Trophoblast cell (in vitro differentiated cells and primary cell): ENCODE results near the gene ZNF782.
A peak's percentile ranks its signal among the peaks of the same experiment; 100 is the strongest.

Experiments used
- DNase-seq, 2 donors: peaks; one replicate each; pipeline ENCODE4 v3.0.0-alpha.2; 2016
- H2AFZ ChIP-seq: 2 replicates; pipeline ENCODE4 v1.6.1; 2013; ENCODE audit warnings: low read length, moderate library complexity, mild to moderate bottlenecking; ENCODE audit not compliant: insufficient read depth, poor library complexity
- H2AK5ac ChIP-seq: 2 replicates; pipeline ENCODE4 v1.6.1; 2013; ENCODE audit warnings: mild to moderate bottlenecking, low read length
- H2BK120ac ChIP-seq: 2 replicates; pipeline ENCODE4 v1.6.1; 2013; ENCODE audit warnings: low read length, mild to moderate bottlenecking, moderate library complexity; ENCODE audit not compliant: insufficient read depth, poor library complexity
- H2BK12ac ChIP-seq: 2 replicates; pipeline ENCODE4 v1.6.1; 2013; ENCODE audit warnings: mild to moderate bottlenecking, low read length, moderate library complexity
- H2BK5ac ChIP-seq: 2 replicates; pipeline ENCODE4 v1.6.1; 2013; ENCODE audit warnings: low read length, low read depth, moderate library complexity, mild to moderate bottlenecking; ENCODE audit not compliant: poor library complexity
- H3K14ac ChIP-seq: 2 replicates; pipeline ENCODE4 v1.6.1; 2013; ENCODE audit warnings: mild to moderate bottlenecking, low read length
- H3K18ac ChIP-seq: 2 replicates; pipeline ENCODE4 v1.6.1; 2013; ENCODE audit warnings: mild to moderate bottlenecking, low read length
- H3K23ac ChIP-seq: 2 replicates; pipeline ENCODE4 v1.6.1; 2013; ENCODE audit warnings: low read length
- H3K27ac ChIP-seq: 2 replicates; pipeline ENCODE4 v1.5.1; 2013; ENCODE audit warnings: low read depth, mild to moderate bottlenecking, inconsistent platforms, low read length, moderate library complexity
- H3K27me3 ChIP-seq: 2 replicates; pipeline ENCODE4 v1.6.1; 2013; ENCODE audit warnings: inconsistent platforms, mild to moderate bottlenecking, low read length, moderate library complexity; ENCODE audit not compliant: insufficient read depth
- H3K36me3 ChIP-seq, 2 experiments: 1 replicate in 1 of 2; 2 replicates in 1 of 2; pipeline ENCODE4 v1.6.1; 2013; ENCODE audit warnings: low read length in 2 of 2, mild to moderate bottlenecking in 2 of 2, moderate library complexity in 1 of 2; ENCODE audit not compliant: insufficient read depth in 2 of 2, control insufficient read depth in 1 of 2
- H3K4ac ChIP-seq: 2 replicates; pipeline ENCODE4 v1.6.1; 2013; ENCODE audit warnings: low read depth, mild to moderate bottlenecking, low read length, moderate library complexity
- H3K4me1 ChIP-seq, 2 experiments: 1 replicate in 1 of 2; 2 replicates in 1 of 2; pipeline ENCODE4 v1.6.1; 2013; ENCODE audit warnings: low read length in 2 of 2, mild to moderate bottlenecking in 2 of 2, moderate library complexity in 1 of 2; ENCODE audit not compliant: insufficient read depth in 2 of 2, control insufficient read depth in 1 of 2
- H3K4me2 ChIP-seq: 2 replicates; pipeline ENCODE4 v1.6.1; 2013; ENCODE audit warnings: inconsistent platforms, mild to moderate bottlenecking, low read length, moderate library complexity
- H3K4me3 ChIP-seq: 2 replicates; pipeline ENCODE4 v1.5.1; 2013; ENCODE audit warnings: mild to moderate bottlenecking, low read depth, low read length, inconsistent platforms
- H3K79me1 ChIP-seq: one replicate; pipeline ENCODE4 v1.6.1; 2013; ENCODE audit warnings: low read length
- H3K79me2 ChIP-seq: 2 replicates; pipeline ENCODE4 v1.6.1; 2013; ENCODE audit warnings: low read length, mild to moderate bottlenecking; ENCODE audit not compliant: control insufficient read depth, insufficient read depth, poor library complexity
- H3K9ac ChIP-seq: 2 replicates; pipeline ENCODE4 v1.6.1; 2013; ENCODE audit warnings: mild to moderate bottlenecking, low read length
- H3K9me3 ChIP-seq: 2 replicates; pipeline ENCODE4 v1.6.1; 2013; ENCODE audit warnings: low read depth, mild to moderate bottlenecking, control low read depth, inconsistent platforms, low read length; ENCODE audit not compliant: insufficient read depth
- H4K12ac ChIP-seq: 2 replicates; pipeline ENCODE4 v1.6.1; 2013; ENCODE audit warnings: low read depth, mild to moderate bottlenecking, low read length, moderate library complexity
- H4K8ac ChIP-seq: 2 replicates; pipeline ENCODE4 v1.6.1; 2013; ENCODE audit warnings: low read depth, mild to moderate bottlenecking, low read length, moderate library complexity
- H4K91ac ChIP-seq: one replicate; pipeline ENCODE4 v1.6.1; 2013; ENCODE audit warnings: low read depth, mild to moderate bottlenecking, low read length, moderate library complexity
- WGBS: extraction: QIAGEN DNeasy Blood & Tissue Kit; methylation state at CpG from one replicate; pipeline ENCODE4 v1.1.7; 2013; ENCODE audit warnings: missing lambda C conversion rate; ENCODE audit not compliant: insufficient read length, insufficient coverage; ENCODE audit errors: extremely low coverage; 5-methylcytosine and 5-hydroxymethylcytosine counted together

Gene ZNF782

GRCh38 chr9:96852676-96853075, 1.6 kb downstream of the ZNF782 start:
- Histone ChIP-seq H3K23ac (no peak overlapping the region), H3K27me3 (no peaks in the 10 kb centered on the region), H2BK12ac (no peak overlapping the region), H4K8ac (no peak overlapping the region), H3K4me1 (peaks cover 7 to 12% of the 10 kb centered on the region in 2 experiments), H2AFZ (peak overlapping the region; percentile 32), H3K4me2 (no peak overlapping the region), H3K4ac (no peak overlapping the region), H3K14ac (no peak overlapping the region), H2BK5ac (no peak overlapping the region), H4K91ac (no peak overlapping the region), H3K79me1 (peaks cover 5% of the 10 kb centered on the region), H3K36me3 (no peaks in the 10 kb centered on the region), H3K18ac (no peak overlapping the region), H3K9me3 (no peaks in the 10 kb centered on the region), H3K27ac (no peak overlapping the region), H4K12ac (no peak overlapping the region), H2AK5ac (no peak overlapping the region), H3K79me2 (peaks cover 3% of the 10 kb centered on the region), H2BK120ac (no peak overlapping the region), H3K4me3 (no peak overlapping the region), H3K9ac (no peak overlapping the region)
- WGBS = no CpG with 5 or more reads among the region's 4 CpGs
- peak in 1 of 2 donors; percentile 22 for DNase-seq

GRCh38 chr9:96844040-96844439, 10.3 kb downstream of the ZNF782 start:
- no peaks in the 10 kb centered on the region for H3K27me3 ChIP-seq
- H3K9ac ChIP-seq = no peak overlapping the region
- H3K14ac ChIP-seq = no peak overlapping the region
- no peaks in the 10 kb centered on the region for H3K9me3 ChIP-seq
- DNase-seq = no peak
- H3K4me3 ChIP-seq = no peak overlapping the region
- H3K4ac ChIP-seq = no peak overlapping the region
- no peak overlapping the region for H2BK5ac ChIP-seq
- H4K8ac ChIP-seq = no peak overlapping the region
- no peak overlapping the region for H4K91ac ChIP-seq
- no peak overlapping the region for H3K27ac ChIP-seq
- no peaks in the 10 kb centered on the region for H3K4me1 ChIP-seq
- H3K18ac ChIP-seq = no peak overlapping the region
- no peaks in the 10 kb centered on the region for H3K79me1 ChIP-seq
- no peak overlapping the region for H2BK120ac ChIP-seq
- no peak overlapping the region for H2BK12ac ChIP-seq
- H2AK5ac ChIP-seq = no peak overlapping the region
- H3K36me3 ChIP-seq = no peaks in the 10 kb centered on the region
- H3K23ac ChIP-seq = no peak overlapping the region
- H2AFZ ChIP-seq = no peak overlapping the region
- H3K4me2 ChIP-seq = no peak overlapping the region
- no peak overlapping the region for H4K12ac ChIP-seq
- H3K79me2 ChIP-seq = no peaks in the 10 kb centered on the region
- no CpG with 5 or more reads among the region's 2 CpGs for WGBS

- H2BK12ac ChIP-seq = no peak overlapping the region
- H3K23ac ChIP-seq = no peak overlapping the region
- H2AFZ ChIP-seq = no peak overlapping the region
- H3K4me2 ChIP-seq = no peak overlapping the region
- peaks cover 6% of the 10 kb centered on the region for H3K9me3 ChIP-seq
- no peak overlapping the region for H2BK5ac ChIP-seq
- no peak overlapping the region for H3K4ac ChIP-seq
- no peak overlapping the region for H2BK120ac ChIP-seq
- peaks cover 5% of the 10 kb centered on the region in 2 experiments for H3K36me3 ChIP-seq
- no peak overlapping the region for H4K12ac ChIP-seq
- H3K4me1 ChIP-seq = no peaks in the 10 kb centered on the region
- no peak overlapping the region for H4K91ac ChIP-seq
- H3K18ac ChIP-seq = no peak overlapping the region
- no peaks in the 10 kb centered on the region for H3K79me1 ChIP-seq
- no peaks in the 10 kb centered on the region for H3K79me2 ChIP-seq
- no peak overlapping the region for H3K9ac ChIP-seq
- no peak overlapping the region for H3K14ac ChIP-seq
- no peak overlapping the region for H2AK5ac ChIP-seq
- no peak for DNase-seq
- no peaks in the 10 kb centered on the region for H3K27me3 ChIP-seq
- no peak overlapping the region for H3K27ac ChIP-seq
- WGBS = no CpG with 5 or more reads among the region's 6 CpGs
- H4K8ac ChIP-seq = no peak overlapping the region
- H3K4me3 ChIP-seq = no peak overlapping the region
Measured at GRCh38 chr9:96818533-96818932, 35.8 kb downstream of the ZNF782 start.

- Histone ChIP-seq H3K14ac (no peak overlapping the region), H3K23ac (no peak overlapping the region), H3K4me1 (no peaks in the 10 kb centered on the region), H3K18ac (no peak overlapping the region), H3K4me2 (no peak overlapping the region), H3K36me3 (peaks cover 5% of the 10 kb centered on the region in 2 experiments), H3K27me3 (no peaks in the 10 kb centered on the region), H3K9ac (no peak overlapping the region), H2AK5ac (no peak overlapping the region), H3K9me3 (peaks cover 6% of the 10 kb centered on the region), H3K4me3 (no peak overlapping the region), H3K27ac (no peak overlapping the region), H4K8ac (no peak overlapping the region), H4K12ac (no peak overlapping the region), H2BK12ac (no peak overlapping the region), H3K4ac (no peak overlapping the region), H2AFZ (no peak overlapping the region), H3K79me2 (no peaks in the 10 kb centered on the region), H2BK120ac (no peak overlapping the region), H4K91ac (no peak overlapping the region), H2BK5ac (no peak overlapping the region), H3K79me1 (no peaks in the 10 kb centered on the region)
- no peak for DNase-seq
- no CpG with 5 or more reads among the region's 2 CpGs for WGBS
Measured at GRCh38 chr9:96817973-96818372, 36.3 kb downstream of the ZNF782 start.
